ENCODE results near the gene ROBO1. TPM values are rescaled to one million over a fixed set of nuclear protein-coding genes. Genes with fewer than 3 reads are reported as not detected.

The ROBO1 gene
- total RNA-seq, 2 experiments from 2014 or later: 8.6 to 9.0 TPM

DNA sequence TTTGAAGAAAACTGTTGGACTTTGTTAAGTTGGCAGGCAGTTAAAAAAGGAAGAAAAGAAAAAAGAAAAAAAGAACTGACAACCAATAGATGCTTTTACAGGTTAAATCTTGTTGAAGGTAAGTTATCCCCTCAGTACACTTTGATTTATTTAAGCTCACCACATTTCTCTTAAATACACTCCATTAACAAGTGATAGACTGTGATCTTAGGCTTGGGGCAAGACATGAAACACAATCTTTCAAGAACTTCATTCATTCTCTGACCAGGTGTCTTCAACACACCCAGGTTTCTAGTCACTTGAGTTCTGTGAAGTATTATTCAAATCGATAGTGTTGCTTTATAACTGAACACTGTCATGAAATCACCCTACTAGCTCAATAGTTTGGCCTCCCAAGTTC, 751.9 kb downstream of the ROBO1 start:
- peaks cover 8% of the 10 kb centered on the region for H3K27me3 Mint-ChIP-seq
- intact Hi-C loops (cut with micrococcal nuclease): loop anchor here (5.0 kb wide), 1 partner anchor 354 kb away; no protein-coding TSS in a partner anchor
- ChIA-PET CTCF (no interaction called here), POLR2A (no interaction called here)
- no peak for ATAC-seq
- TF ChIP-seq, protein P1, sequence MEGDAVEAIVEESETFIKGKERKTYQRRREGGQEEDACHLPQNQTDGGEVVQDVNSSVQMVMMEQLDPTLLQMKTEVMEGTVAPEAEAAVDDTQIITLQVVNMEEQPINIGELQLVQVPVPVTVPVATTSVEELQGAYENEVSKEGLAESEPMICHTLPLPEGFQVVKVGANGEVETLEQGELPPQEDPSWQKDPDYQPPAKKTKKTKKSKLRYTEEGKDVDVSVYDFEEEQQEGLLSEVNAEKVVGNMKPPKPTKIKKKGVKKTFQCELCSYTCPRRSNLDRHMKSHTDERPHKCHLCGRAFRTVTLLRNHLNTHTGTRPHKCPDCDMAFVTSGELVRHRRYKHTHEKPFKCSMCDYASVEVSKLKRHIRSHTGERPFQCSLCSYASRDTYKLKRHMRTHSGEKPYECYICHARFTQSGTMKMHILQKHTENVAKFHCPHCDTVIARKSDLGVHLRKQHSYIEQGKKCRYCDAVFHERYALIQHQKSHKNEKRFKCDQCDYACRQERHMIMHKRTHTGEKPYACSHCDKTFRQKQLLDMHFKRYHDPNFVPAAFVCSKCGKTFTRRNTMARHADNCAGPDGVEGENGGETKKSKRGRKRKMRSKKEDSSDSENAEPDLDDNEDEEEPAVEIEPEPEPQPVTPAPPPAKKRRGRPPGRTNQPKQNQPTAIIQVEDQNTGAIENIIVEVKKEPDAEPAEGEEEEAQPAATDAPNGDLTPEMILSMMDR (IDR thresholded peaks at IDR 0.05): no peak
- H3K36me3 Mint-ChIP-seq (ENCODE audit: low read depth): no peaks in the 10 kb centered on the region
- no peak overlapping the region for H3K4me3 Mint-ChIP-seq
- peaks cover 14% of the 10 kb centered on the region for H3K4me1 Mint-ChIP-seq (ENCODE audit: low read depth)
- H3K27ac Mint-ChIP-seq: no peak overlapping the region
- DNase-seq: no peak
- H3K9me3 Mint-ChIP-seq: peaks cover 2% of the 10 kb centered on the region

DNA sequence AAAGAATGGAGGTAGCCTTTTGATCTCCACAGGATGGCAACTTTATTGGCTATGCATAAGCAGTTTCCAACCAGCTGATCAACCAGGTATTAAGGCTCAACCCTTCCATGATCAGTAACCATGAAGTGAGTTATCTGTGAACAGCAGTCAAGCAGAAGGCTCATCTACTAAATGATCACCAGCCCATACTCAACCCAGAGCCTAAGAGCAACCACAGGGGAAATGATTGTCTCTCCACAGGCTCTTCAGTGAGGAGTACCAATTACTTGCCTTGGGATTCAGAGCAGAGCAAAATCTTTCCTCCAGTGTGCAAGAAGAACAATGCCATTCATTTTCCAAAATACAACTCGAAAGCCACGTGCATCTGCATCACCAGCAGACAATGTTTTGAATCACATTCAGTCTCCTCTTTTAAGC, 754.8 kb downstream of the ROBO1 start:
- ChIA-PET POLR2A (no interaction called here), CTCF (no interaction called here)
- DNase-seq: no peak
- no peak overlapping the region for H3K4me3 Mint-ChIP-seq
- TF ChIP-seq, protein P1 (IDR thresholded peaks at IDR 0.05): no peak
- no peaks in the 10 kb centered on the region for H3K9me3 Mint-ChIP-seq
- H3K36me3 Mint-ChIP-seq (ENCODE audit: low read depth): no peaks in the 10 kb centered on the region
- peaks cover 9% of the 10 kb centered on the region for H3K4me1 Mint-ChIP-seq (ENCODE audit: low read depth)
- no peaks in the 10 kb centered on the region for H3K27me3 Mint-ChIP-seq
- no peak overlapping the region for H3K27ac Mint-ChIP-seq
- intact Hi-C loops (cut with micrococcal nuclease): no loop called here
- ATAC-seq: no peak

DNA sequence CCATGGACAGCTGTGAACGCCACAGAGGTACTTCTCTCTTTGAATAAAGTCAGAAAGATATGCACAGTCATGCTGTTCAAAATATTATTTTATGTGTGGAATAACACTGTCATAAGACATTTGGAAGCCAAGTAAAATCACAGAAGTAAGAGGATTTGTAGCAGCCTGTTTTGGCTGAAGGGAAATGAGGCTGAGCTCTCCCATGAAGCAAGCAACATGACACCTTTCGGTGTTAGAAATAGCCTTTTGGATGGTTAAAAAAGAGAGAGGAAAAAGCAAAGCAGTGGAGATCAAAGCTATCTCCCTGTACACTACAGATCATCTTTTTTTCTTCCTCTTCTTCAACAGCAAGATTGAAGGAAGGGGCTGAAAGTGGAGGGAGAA, 755.3 kb downstream of the ROBO1 start:
- TF ChIP-seq, protein P1 (IDR thresholded peaks at IDR 0.05): no peak
- no peaks in the 10 kb centered on the region for H3K36me3 Mint-ChIP-seq (ENCODE audit: low read depth)
- peaks cover 9% of the 10 kb centered on the region for H3K4me1 Mint-ChIP-seq (ENCODE audit: low read depth)
- intact Hi-C loops (cut with micrococcal nuclease): no loop called here
- no peak overlapping the region for H3K4me3 Mint-ChIP-seq
- no peak overlapping the region for H3K27ac Mint-ChIP-seq
- CTCF ChIA-PET: no interaction called here
- H3K27me3 Mint-ChIP-seq: no peaks in the 10 kb centered on the region
- H3K9me3 Mint-ChIP-seq: no peaks in the 10 kb centered on the region
- POLR2A ChIA-PET: no interaction called here
- no peak for DNase-seq
- no peak for ATAC-seq

DNA sequence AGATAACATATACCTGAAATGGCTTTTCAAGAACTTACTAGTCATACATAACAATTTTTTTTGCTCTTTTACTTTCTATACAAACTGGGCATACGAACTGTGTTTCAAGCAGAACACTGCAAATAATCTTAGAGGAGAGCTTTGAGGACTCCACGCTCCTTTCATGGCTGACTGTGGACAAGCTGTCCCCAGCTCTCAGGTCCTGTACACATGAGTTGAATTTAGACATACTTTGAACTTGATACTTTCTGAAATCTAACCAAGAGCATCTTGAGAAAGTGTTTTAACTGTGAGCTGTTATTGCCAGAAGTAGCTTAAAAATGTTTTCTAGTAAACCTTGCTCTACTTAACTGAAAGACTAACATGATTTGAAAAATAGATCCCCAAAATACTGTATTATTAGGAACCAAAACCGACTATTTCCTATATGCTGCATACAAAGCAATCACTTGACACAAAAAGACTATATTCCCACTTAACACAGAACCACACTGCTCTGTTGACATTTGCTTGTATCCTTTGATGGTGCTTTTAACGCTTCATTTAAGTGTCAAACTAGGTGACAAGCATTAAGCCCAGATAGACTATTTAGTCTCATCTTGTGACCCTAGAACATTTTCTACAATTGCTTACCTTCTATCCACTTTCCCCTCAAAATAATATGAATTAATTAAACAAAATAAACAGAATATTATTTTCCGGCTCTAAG, 755.8 kb downstream of the ROBO1 start:
- ATAC-seq: no peak
- POLR2A ChIA-PET: no interaction called here

DNA sequence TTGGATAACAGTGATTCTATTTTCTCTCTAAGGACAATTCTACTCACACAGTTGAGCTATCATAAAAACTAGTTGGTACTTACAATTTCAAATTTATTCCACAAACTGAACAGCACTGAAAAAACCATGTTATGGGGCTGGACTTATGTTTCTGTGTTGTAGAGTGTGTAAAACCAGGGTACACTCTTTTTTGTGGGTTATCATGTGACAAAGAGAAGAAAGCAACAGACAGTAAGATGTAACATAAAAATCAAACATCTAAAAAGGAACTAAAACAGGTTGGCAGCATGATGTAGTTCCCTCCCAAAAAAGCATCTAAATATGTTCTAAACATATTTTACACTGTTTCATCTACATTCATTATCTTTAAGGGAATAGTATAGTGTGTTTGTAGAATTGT, 757.9 kb downstream of the ROBO1 start:
- no peaks in the 10 kb centered on the region for H3K36me3 Mint-ChIP-seq (ENCODE audit: low read depth)
- ATAC-seq: no peak

More for the DNA sequence above, 755.8 kb downstream of the ROBO1 start:
- Mint-ChIP-seq H3K9me3 (no peaks in the 10 kb centered on the region), H3K27me3 (no peaks in the 10 kb centered on the region), H3K36me3 (ENCODE audit: low read depth) (no peaks in the 10 kb centered on the region), H3K27ac (no peak overlapping the region), H3K4me3 (no peak overlapping the region), H3K4me1 (ENCODE audit: low read depth) (peaks cover 9% of the 10 kb centered on the region)
- no peak for DNase-seq
- CTCF ChIA-PET: no interaction called here
- TF ChIP-seq, protein P1 (IDR thresholded peaks at IDR 0.05): no peak
- intact Hi-C loops (cut with micrococcal nuclease): no loop called here

More for the DNA sequence above, 757.9 kb downstream of the ROBO1 start:
- CTCF ChIA-PET: interaction anchor here (1.6 kb wide), 1 partner anchor 296 kb away, joined by 3 read pairs; no protein-coding TSS in a partner anchor
- no peak for DNase-seq
- POLR2A ChIA-PET: no interaction called here
- TF ChIP-seq, protein P1 (IDR thresholded peaks at IDR 0.05): no peak
- Mint-ChIP-seq H3K4me3 (no peak overlapping the region), H3K4me1 (ENCODE audit: low read depth) (peaks cover 9% of the 10 kb centered on the region), H3K9me3 (no peaks in the 10 kb centered on the region), H3K27ac (no peak overlapping the region), H3K27me3 (no peaks in the 10 kb centered on the region)
- intact Hi-C loops (cut with micrococcal nuclease): no loop called here

Measured in activated CD8-positive, alpha-beta T cell treated with anti-CD3 and anti-CD28 coated beads for 36 hours (primary cell).